NB4 (cell line): Measurements from ENCODE around the gene PKD2L2.

Source experiments
- DNase-seq: peaks from one replicate; pipeline ENCODE4 v3.0.0; 2010; ENCODE audit warnings: low read depth
- H3K4me3 ChIP-seq: one replicate; pipeline ENCODE4 v1.5.1; 2011; ENCODE audit warnings: mild to moderate bottlenecking, low read depth, low read length, moderate library complexity
- MYC ChIP-seq: IDR thresholded peaks from 2 replicates; pipeline ENCODE4 v1.6.1; 2011; ENCODE audit warnings: low read depth, low read length
- POLR2A ChIP-seq: IDR thresholded peaks from 2 replicates; pipeline ENCODE4 v1.6.1; 2011; ENCODE audit warnings: mild to moderate bottlenecking; ENCODE audit not compliant: insufficient read length; ENCODE audit errors: extremely low read depth
- TF ChIP-seq, protein P1 (sequence below): IDR thresholded peaks from 2 replicates; pipeline ENCODE4 v1.6.1; 2011; ENCODE audit warnings: low read depth, low read length
- TF ChIP-seq, protein P2 (sequence below): IDR thresholded peaks from one replicate; pipeline ENCODE4 v1.5.1; 2012; ENCODE audit warnings: low read depth, low read length

PKD2L2 gene

DNA sequence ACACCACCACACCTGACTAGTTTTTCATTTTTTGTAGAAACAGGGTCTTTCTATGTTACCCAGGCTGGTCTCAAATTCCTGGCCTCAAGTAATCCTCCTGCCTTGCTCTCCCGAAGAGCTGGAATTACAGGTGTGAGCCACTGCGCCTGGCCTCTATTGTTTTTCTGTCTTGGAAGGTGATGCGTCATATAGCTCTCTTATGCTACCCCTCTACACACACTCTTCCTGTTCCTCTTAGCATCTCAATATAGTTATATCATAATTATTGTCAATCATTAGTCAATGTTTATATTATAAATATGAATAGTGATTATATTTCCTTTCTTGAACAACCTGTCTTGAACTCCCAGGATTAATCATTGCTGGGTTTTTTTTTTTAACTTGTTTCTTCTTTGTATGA, 7.3 kb downstream of the PKD2L2 start:
- DNase-seq = no peak
- H3K4me3 ChIP-seq = no peak overlapping the region
- TF ChIP-seq, protein P1, sequence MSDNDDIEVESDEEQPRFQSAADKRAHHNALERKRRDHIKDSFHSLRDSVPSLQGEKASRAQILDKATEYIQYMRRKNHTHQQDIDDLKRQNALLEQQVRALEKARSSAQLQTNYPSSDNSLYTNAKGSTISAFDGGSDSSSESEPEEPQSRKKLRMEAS = no peak
- TF ChIP-seq, protein P2, sequence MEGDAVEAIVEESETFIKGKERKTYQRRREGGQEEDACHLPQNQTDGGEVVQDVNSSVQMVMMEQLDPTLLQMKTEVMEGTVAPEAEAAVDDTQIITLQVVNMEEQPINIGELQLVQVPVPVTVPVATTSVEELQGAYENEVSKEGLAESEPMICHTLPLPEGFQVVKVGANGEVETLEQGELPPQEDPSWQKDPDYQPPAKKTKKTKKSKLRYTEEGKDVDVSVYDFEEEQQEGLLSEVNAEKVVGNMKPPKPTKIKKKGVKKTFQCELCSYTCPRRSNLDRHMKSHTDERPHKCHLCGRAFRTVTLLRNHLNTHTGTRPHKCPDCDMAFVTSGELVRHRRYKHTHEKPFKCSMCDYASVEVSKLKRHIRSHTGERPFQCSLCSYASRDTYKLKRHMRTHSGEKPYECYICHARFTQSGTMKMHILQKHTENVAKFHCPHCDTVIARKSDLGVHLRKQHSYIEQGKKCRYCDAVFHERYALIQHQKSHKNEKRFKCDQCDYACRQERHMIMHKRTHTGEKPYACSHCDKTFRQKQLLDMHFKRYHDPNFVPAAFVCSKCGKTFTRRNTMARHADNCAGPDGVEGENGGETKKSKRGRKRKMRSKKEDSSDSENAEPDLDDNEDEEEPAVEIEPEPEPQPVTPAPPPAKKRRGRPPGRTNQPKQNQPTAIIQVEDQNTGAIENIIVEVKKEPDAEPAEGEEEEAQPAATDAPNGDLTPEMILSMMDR = no peak
- TF ChIP-seq POLR2A = no peak
- no peak for TF ChIP-seq MYC

DNA sequence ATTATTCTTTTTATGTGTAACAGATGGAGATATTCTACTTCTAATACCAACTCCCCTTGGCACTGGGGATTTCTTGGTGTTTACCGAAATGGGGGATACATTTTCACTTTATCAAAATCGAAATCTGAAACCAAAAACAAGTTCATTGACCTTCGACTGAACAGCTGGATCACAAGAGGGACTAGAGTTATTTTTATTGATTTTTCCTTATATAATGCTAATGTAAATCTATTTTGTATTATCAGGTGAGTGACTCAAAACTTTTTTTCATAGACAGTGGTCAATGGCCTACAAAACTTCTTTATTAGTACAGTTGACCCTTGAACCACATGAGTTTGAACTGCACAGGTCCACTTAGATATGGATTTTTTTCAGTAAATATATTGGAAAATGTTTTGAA, 10.2 kb downstream of the PKD2L2 start:
- TF ChIP-seq, protein P2 = no peak
- TF ChIP-seq POLR2A = no peak
- TF ChIP-seq, protein P1 = no peak
- no peak for TF ChIP-seq MYC
- DNase-seq = no peak
- H3K4me3 ChIP-seq = no peak overlapping the region

DNA sequence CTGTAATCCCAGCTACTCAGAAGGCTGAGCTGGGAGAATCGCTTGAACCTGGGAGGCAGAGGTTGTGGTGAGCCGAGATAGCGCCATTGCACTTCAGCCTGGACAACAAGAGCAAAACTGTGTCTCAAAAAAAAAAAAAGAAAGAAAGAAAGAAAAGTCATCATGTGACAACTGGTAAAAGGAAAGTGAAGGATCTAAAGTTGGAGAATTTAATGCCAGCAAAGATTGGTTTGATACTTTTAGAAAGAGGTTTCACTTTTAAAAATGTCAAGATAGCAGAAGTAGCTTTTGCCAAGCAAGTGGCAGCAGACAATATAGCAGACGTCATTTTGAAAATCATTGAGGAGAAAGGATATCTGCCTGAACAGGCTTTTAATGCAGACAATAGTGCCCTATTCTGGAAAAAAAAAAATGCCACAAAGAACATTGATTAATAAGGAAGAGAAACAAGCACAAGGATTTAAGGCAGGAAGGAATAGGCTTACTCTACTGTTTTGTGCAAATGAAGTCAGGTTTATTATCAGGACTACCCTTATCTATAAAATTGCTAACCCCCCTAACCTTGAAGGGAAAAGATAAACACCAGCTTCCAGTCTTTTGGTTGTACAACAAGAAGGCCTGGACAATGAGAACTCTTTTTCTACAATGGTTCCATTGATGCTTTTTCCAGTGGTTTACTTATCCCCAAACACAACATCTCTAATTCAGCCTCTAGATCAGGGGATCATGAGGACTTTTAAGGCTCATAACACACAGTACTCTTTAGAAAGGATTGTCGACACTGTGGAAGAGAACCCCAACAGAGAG, 12.0 kb downstream of the PKD2L2 start:
- TF ChIP-seq POLR2A (no peak), MYC (no peak)
- TF ChIP-seq, protein P1 = no peak
- TF ChIP-seq, protein P2 = no peak
- H3K4me3 ChIP-seq = no peak overlapping the region
- no peak for DNase-seq

DNA sequence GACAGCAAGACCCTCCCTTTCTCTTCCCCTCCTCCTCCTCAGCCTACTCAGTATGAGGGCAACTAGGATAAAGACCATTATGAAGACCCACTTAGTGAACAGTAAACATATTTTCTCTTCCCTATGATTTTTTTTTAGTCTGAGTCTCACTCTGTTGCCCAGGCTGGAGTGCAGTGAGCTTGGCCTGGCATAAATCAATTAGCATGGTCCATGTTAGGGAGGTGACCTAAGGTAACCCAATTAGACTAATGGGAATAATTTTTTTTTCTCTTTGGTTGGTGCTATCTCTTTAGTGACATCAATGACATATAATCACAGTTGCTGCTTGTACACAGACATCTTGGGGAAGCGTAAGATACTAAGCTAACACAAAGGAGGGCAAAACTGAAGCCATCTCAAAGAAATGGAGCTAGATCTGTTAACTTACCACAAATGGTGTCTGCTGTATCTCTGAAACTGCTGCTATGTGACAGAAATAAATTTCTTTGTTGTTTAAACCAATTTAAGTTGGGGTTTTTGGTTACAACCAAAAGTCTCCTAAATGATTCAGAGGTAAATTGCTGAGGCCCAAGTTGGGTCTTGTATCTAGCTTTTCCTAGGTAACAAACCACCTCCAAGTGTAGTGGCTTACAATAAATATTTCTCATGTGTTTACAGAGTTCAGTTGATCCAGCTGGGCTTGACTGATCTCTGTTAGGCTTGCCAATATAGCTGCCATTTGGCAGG, 13.3 kb downstream of the PKD2L2 start:
- DNase-seq = no peak
- no peak for TF ChIP-seq POLR2A
- TF ChIP-seq, protein P1 = no peak
- TF ChIP-seq, protein P2 = no peak
- TF ChIP-seq MYC = no peak
- no peak overlapping the region for H3K4me3 ChIP-seq

DNA sequence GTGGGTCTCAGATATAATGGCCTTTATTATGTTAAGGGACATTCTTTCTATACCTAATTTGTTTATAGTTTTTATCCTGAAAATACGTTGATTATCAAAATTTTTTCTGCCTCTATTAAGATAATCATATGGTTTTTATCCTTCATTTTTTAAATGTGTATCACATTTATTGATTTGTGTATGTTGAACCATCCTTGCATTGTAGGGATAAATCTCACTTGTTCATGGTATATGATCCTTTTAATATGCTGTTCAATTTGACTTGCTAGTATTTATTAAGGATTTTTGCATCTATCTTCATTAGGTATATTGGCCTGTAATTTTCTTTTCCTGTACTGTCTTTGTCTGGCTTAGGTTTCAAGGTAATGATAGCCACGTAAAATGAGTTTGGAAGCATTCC, 25.5 kb downstream of the PKD2L2 start:
- no peak overlapping the region for H3K4me3 ChIP-seq
- no peak for DNase-seq
- no peak for TF ChIP-seq MYC
- no peak for TF ChIP-seq POLR2A
- TF ChIP-seq, protein P1 = no peak
- TF ChIP-seq, protein P2 = no peak
